Right lobe of liver (tissue), 6 donors: ENCODE measurements around the gene INSR. TPM values are rescaled to one million over a fixed set of nuclear protein-coding genes. Genes with fewer than 3 reads are reported as not detected.
"Not testable (repeated sequence)": the region's sequence is repeated elsewhere in the genome, so short reads cannot be mapped to it uniquely, and the experiment has no call there.

Experiments
- ATAC-seq, 4 donors: fragments of 200-7000 bp; cut with Tn5 transposase; one replicate each; pipeline ENCODE4 v1.9.1; 2020; ENCODE audit warnings: mild to moderate bottlenecking in 4 of 4, moderate library complexity in 4 of 4
- DNase-seq, 3 donors: peaks; one replicate each; pipeline ENCODE4 v3.0.0-alpha.2; 2020
- H3K27ac ChIP-seq, 3 donors: fragments of 200-600 bp; one replicate each; pipeline ENCODE4 v1.8.0; 2022
- H3K27me3 ChIP-seq, 2 donors: fragments of 200-600 bp; one replicate each; pipeline ENCODE4 v1.8.0; 2022
- H3K36me3 ChIP-seq, 4 donors: fragments of 200-600 bp; sonication (generic) in 1 of 4; one replicate each; pipeline versions ENCODE4 v1.5.1 to v1.8.0; 2017 to 2022; ENCODE audit warnings: control low read depth in 1 of 4
- H3K4me1 ChIP-seq, 4 donors: fragments of 200-600 bp; sonication (generic) in 1 of 4; one replicate each; pipeline versions ENCODE4 v1.5.1 to v1.8.0; 2017 to 2022; ENCODE audit warnings: control low read depth in 1 of 4
- H3K4me3 ChIP-seq, 3 donors: fragments of 200-600 bp; one replicate each; pipeline ENCODE4 v1.8.0; 2022
- H3K9me3 ChIP-seq, 4 donors: fragments of 200-600 bp; sonication (generic) in 1 of 4; one replicate each; pipeline versions ENCODE4 v1.5.1 to v1.8.0; 2017 to 2022; ENCODE audit warnings: control low read depth in 1 of 4
- CTCF ChIP-seq, 4 donors: fragments of 200-600 bp in 3 of 4; fragments of 450-650 bp in 1 of 4; IDR thresholded peaks; one replicate each; pipeline versions ENCODE4 v1.5.1 to v1.8.0; 2016 to 2022; ENCODE audit warnings: antibody characterized with exemption in 4 of 4, mild to moderate bottlenecking in 2 of 4
- POLR2A ChIP-seq: fragments of 450-650 bp; IDR thresholded peaks from one replicate; pipeline ENCODE4 v1.6.1; 2017; ENCODE audit warnings: antibody characterized with exemption, mild to moderate bottlenecking
- WGBS: methylation state at CpG from one replicate; pipeline ENCODE4 v1.1.6; 2018; ENCODE audit warnings: low coverage, low lambda C conversion rate; ENCODE audit not compliant: insufficient coverage; ENCODE audit errors: missing lambda C conversion rate; 5-methylcytosine and 5-hydroxymethylcytosine counted together
- intact Hi-C, 2 donors: fragments of 100-400 bp; cut with DNase I; formaldehyde crosslinking; loops; one replicate each; pipeline versions ENCODE4 v1.11.2 to v1.14.1; 2022
- total RNA-seq, 6 experiments: library from RNA; depleted of rRNA in 2 of 6; stranded (reverse); fragments of >200 nt in 2 of 6; fragmentation: NEBNext Ultra II Directional in 3 of 6; extraction: Animal tissue kit (Norgen Biotek cat#: 25700) in 3 of 6; gene quantifications; one replicate each; pipeline versions ENCODE4 v1.1.0 to v1.2.4, GENCODE V29; 2016 to 2023
- donor health status: DM: no; HTN: yes; CAD: no.
- donor health status: DM: no; HTN: no; CAD: no.
- donor health status: DM: no; HTN: no; CAD: no.
- donor health status: DM: no; HTN: yes; CAD: no.
- donor health status: DM: no; HTN: yes; CAD: no.

The INSR gene
- total RNA-seq, 6 experiments from 2014 or later: 82.7 to 121 (median 106) TPM

GRCh38 chr19:7311911-7312310, 17.7 kb upstream of the INSR start:
- no peaks in the 10 kb centered on the region for H3K36me3 ChIP-seq
- intact Hi-C loops: no loop called here
- no peak for ATAC-seq
- no peaks in the 10 kb centered on the region for H3K9me3 ChIP-seq
- no peak overlapping the region for H3K27ac ChIP-seq
- H3K4me1 ChIP-seq: no peaks in the 10 kb centered on the region
- TF ChIP-seq POLR2A (no peak), CTCF (IDR thresholded peaks at IDR 0.05) (no peak)
- 94% methylated on average over 12 of the region's 12 CpGs for WGBS
- H3K27me3 ChIP-seq: no peaks in the 10 kb centered on the region
- peak in 1 of 3 donors; percentile 28 for DNase-seq
- H3K4me3 ChIP-seq: no peak overlapping the region

- ATAC-seq, intact Hi-C loops, DNase-seq, H3K9me3 ChIP-seq, H3K4me1 ChIP-seq, H3K27me3 ChIP-seq, H3K4me3 ChIP-seq, H3K27ac ChIP-seq, H3K36me3 ChIP-seq: not testable (repeated sequence)
- WGBS: 82% methylated on average over 6 of the region's 9 CpGs
Measured at GRCh38 chr19:7308327-7308726, 14.1 kb upstream of the INSR start.

DNA sequence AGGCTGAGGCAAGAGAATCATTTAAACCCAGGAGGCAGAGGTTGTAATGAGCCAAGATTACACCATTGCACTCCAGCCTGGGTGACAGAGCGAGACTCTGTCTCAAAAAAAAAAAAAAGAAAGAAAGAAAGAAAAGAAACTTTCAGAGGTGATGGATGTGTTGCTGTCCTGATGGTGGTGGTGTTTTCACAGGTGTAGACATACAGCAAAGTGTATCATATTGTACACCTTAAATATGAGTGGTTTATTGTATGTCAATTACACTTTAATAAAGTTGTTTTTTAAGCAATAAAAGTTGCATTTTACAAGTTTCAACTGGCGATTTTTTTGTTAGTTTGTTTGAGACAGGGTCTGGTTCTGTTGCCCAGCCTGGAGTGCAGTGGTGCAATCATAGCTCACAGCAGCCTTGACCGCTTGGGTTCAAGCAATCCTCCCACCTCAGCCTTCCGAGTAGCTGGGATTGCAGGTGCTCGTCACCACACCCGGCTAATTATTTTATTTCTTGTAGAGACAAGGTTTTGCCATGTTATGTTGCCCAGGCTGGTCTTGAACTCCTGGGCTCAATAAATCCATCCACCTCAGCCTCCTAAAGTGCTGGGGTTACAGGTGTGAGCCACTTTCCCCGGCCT, 13.5 kb upstream of the INSR start:
- intact Hi-C loops: no loop called here
- Histone ChIP-seq H3K27ac (no peak overlapping the region), H3K4me1 (no peaks in the 10 kb centered on the region), H3K9me3 (no peaks in the 10 kb centered on the region), H3K4me3 (no peak overlapping the region), H3K36me3 (no peaks in the 10 kb centered on the region), H3K27me3 (no peaks in the 10 kb centered on the region)
- no peak for TF ChIP-seq CTCF (IDR thresholded peaks at IDR 0.05)
- no peak for TF ChIP-seq POLR2A
- 87% methylated on average over 7 of the region's 7 CpGs for WGBS
- ATAC-seq: no peak
- no peak for DNase-seq

GRCh38 chr19:7304200-7304599, 10.0 kb upstream of the INSR start:
- no peak for TF ChIP-seq POLR2A
- TF ChIP-seq CTCF (IDR thresholded peaks at IDR 0.05): no peak
- intact Hi-C loops: no loop called here
- Histone ChIP-seq H3K27ac (no peak overlapping the region), H3K4me3 (no peak overlapping the region), H3K36me3 (no peaks in the 10 kb centered on the region), H3K9me3 (no peaks in the 10 kb centered on the region), H3K4me1 (no peaks in the 10 kb centered on the region), H3K27me3 (no peaks in the 10 kb centered on the region)
- ATAC-seq (peak in 3 of 4 donors; percentile 33 to 64 (median 44)), DNase-seq (no peak)
- 61% methylated on average over 9 of the region's 9 CpGs for WGBS

DNA sequence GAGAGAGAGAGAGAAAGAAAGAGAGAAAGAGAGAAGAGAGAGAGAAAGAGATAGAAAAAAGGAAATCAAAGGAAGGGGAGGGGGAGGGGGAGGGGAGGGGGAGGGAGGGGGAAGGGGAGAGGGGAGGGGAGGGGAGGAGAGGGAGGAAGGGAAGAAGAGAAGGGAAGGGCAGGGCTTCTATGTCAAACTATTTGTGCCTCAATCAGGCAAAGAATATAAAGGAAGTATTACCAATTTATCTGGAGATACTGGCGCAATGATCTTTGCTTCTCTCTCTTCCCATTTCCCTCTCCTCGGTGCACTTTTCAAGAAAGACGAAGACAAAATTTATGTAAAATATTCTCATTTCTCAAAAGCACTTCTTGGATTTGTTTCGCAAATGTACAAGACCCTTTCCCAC, 9.3 kb upstream of the INSR start:
- ATAC-seq (no peak), DNase-seq (no peak)
- intact Hi-C loops: no loop called here
- no peak overlapping the region for H3K4me3 ChIP-seq
- no peaks in the 10 kb centered on the region for H3K9me3 ChIP-seq
- H3K36me3 ChIP-seq: no peaks in the 10 kb centered on the region
- TF ChIP-seq CTCF (IDR thresholded peaks at IDR 0.05) (no peak), POLR2A (no peak)
- H3K4me1 ChIP-seq: no peaks in the 10 kb centered on the region
- WGBS: 53% methylated on average over 4 of the region's 4 CpGs
- H3K27ac ChIP-seq: no peak overlapping the region
- no peaks in the 10 kb centered on the region for H3K27me3 ChIP-seq
